ENCODE measurements around the gene AGBL5. TPM values are rescaled to one million over a fixed set of nuclear protein-coding genes. Genes with fewer than 3 reads are reported as not detected.

The AGBL5 gene
- polyA plus RNA-seq, 2 of the 4 experiments (the other 2 are of a cell fraction): 25.5 to 52.7 TPM

GRCh38 chr2:27025861-27026851 is 25.3 kb upstream of the AGBL5 start:
- ATAC-seq (no peak), DNase-seq (ENCODE audit: low read depth in 1 of 2, low spot score in 1 of 2) (no peak), FAIRE-seq (no peak)
- Histone ChIP-seq H3K27ac (no peak overlapping the region), H3K4me1 (peaks cover 13% of the 10 kb centered on the region; the same call in 2 of the 3 replicates), H3K4me3 (no peak overlapping the region), H3K4me2 (no peak overlapping the region), H3K9me3 (no peaks in the 10 kb centered on the region)
- CTCF ChIA-PET: interaction anchor here (0.8 to 7.6 kb wide), 9 partner anchors 10 to 179 kb away, joined by 3 to 65 read pairs (median 5); partner anchors contain the start of gene DPYSL5
- WGBS (ENCODE audit: missing lambda C conversion rate): 89% methylated on average over 24 of the region's 24 CpGs
- POLR2A ChIA-PET: no interaction called here
- no peak for TF ChIP-seq RNF2 (IDR thresholded peaks at IDR 0.05; ENCODE audit: borderline replicate concordance, low read depth)
- no peak for TF ChIP-seq BCL3 (IDR thresholded peaks at IDR 0.05)
- no peak for TF ChIP-seq ZFP36 (IDR thresholded peaks at IDR 0.05; ENCODE audit: borderline replicate concordance, partially characterized antibody)
- no peak for TF ChIP-seq ESRRA (IDR thresholded peaks at IDR 0.05; ENCODE audit: borderline replicate concordance, low read length)
- TF ChIP-seq PBX3 (IDR thresholded peaks at IDR 0.05): no peak
- TF ChIP-seq RAD21 (conservative IDR thresholded peaks at IDR 0.05 in 1 of 2, IDR thresholded peaks at IDR 0.05 in 1 of 2): no peak
- no peak for TF ChIP-seq ZSCAN20 (CRISPR knock-in tag; IDR thresholded peaks at IDR 0.05)
- no peak for TF ChIP-seq CEBPB (IDR thresholded peaks at IDR 0.05)
- no peak for TF ChIP-seq E2F6 (IDR thresholded peaks at IDR 0.05; ENCODE audit: borderline replicate concordance, low read depth)
- TF ChIP-seq TFCP2L1 (CRISPR knock-in tag; IDR thresholded peaks at IDR 0.05): no peak

GRCh38 chr2:27027211-27027651 is 24.2 kb upstream of the AGBL5 start:
- no peak for FAIRE-seq
- peaks cover 14% of the 10 kb centered on the region; the same call in 2 of the 3 replicates for H3K4me1 ChIP-seq
- H3K4me3 ChIP-seq: no peak overlapping the region
- CTCF ChIA-PET: interaction anchor here (1.5 to 7.6 kb wide), 3 partner anchors 11 to 85 kb away, joined by 5 to 65 read pairs (median 44); no protein-coding TSS in a partner anchor
- DNase-seq (ENCODE audit: low read depth in 1 of 2, low spot score in 1 of 2): no peak
- 88% methylated on average over 9 of the region's 10 CpGs for WGBS (ENCODE audit: missing lambda C conversion rate)
- H3K9me3 ChIP-seq: no peaks in the 10 kb centered on the region
- no peak for TF ChIP-seq EHF (CRISPR knock-in tag; IDR thresholded peaks at IDR 0.05)
- no peak for TF ChIP-seq NFE2L2 (conservative IDR thresholded peaks at IDR 0.05; ENCODE audit: low read length)
- no peak for TF ChIP-seq HOXA7 (CRISPR knock-in tag; IDR thresholded peaks at IDR 0.05)
- H3K4me2 ChIP-seq: no peak overlapping the region
- no peak overlapping the region for H3K27ac ChIP-seq
- POLR2A ChIA-PET: no interaction called here
- no peak for ATAC-seq

- 0 out of 2 replicates have a peak, but pooled peaks have one; percentile 8 for TF ChIP-seq FOSL2 (IDR thresholded peaks at IDR 0.05)
- no peak for TF ChIP-seq FOSL2 (CRISPR knock-in tag; IDR thresholded peaks at IDR 0.05)
- no peak for TF ChIP-seq BCL3 (IDR thresholded peaks at IDR 0.05)
- no peak for TF ChIP-seq CHD2 (IDR thresholded peaks at IDR 0.05; ENCODE audit: low read length, partially characterized antibody)
- no peak for TF ChIP-seq MAX (IDR thresholded peaks at IDR 0.05)
- TF ChIP-seq ESRRA (IDR thresholded peaks at IDR 0.05; ENCODE audit: borderline replicate concordance, low read length): no peak
- no peak for TF ChIP-seq KDM5A (IDR thresholded peaks at IDR 0.05)
- no peak for TF ChIP-seq RNF2 (IDR thresholded peaks at IDR 0.05; ENCODE audit: borderline replicate concordance, low read depth)
- ChIA-PET POLR2A (interaction anchor here (1.3 kb wide), 1 partner anchor 42 kb away, joined by 4 read pairs; the partner anchor contains the start of gene OST4), CTCF (interaction anchor here (1.0 to 9.5 kb wide), 5 partner anchors 10 to 183 kb away, joined by 3 to 75 read pairs (median 3); no protein-coding TSS in a partner anchor)
- FAIRE-seq: no peak
- H3K9me3 ChIP-seq: no peaks in the 10 kb centered on the region
- no peak overlapping the region for H3K4me3 ChIP-seq
- H3K27ac ChIP-seq: peak overlapping the region in 1 of 2 experiments; percentile 23; a peak in 1 of 6 replicates
- 61% methylated on average over 2 of the region's 2 CpGs for WGBS (ENCODE audit: missing lambda C conversion rate)
- DNase-seq (ENCODE audit: low read depth in 1 of 2, low spot score in 1 of 2): no peak
- peaks cover 18% of the 10 kb centered on the region for H3K4me1 ChIP-seq
- no peak overlapping the region for H3K4me2 ChIP-seq
- ATAC-seq: no peak
Measured at GRCh38 chr2:27029051-27029450, 22.4 kb upstream of the AGBL5 start.
